ENCODE results near the gene SPIRE1.
"Not testable (repeated sequence)": the region's sequence is repeated elsewhere in the genome, so short reads cannot be mapped to it uniquely, and the experiment has no call there.

Gene SPIRE1

DNA sequence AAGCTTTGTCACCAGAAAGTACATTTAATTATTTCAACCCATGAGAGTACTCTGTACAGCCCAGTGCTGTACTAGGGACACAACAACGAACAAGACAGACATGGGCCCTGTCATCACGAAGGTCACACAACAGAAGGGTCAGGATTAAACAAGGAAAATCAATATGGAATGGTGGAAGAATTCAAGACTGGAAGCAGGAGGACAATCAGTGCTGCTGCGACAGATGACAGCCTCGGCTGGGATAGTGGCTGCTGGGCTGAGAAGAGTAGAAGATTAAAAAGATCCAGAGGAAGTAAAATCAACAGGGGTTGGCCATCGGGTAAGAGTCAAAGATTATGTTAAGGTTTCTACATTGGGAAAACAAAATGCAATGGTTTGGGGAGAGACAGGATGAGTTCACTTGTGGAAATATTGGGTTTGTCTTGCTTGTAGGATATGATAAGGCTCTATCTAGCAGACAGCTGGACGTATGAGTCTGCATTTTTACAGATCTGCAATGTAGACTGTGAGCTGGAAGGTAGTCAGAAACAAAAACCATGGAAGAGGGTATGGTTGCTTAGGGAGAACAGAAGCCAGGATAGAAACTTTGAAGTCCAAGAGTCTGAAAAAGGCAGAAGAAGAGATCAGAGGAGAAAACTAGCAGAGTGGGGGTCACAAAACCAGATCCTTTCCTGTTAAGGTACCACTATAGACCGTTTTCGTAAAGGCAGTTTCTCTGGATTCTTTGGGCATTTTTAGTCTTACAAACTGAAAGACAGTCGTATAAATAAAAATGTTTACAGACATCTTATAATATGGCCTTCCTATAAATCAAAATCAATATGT lies 166.1 kb downstream of the SPIRE1 start:
- DNase-seq: no peak

DNA sequence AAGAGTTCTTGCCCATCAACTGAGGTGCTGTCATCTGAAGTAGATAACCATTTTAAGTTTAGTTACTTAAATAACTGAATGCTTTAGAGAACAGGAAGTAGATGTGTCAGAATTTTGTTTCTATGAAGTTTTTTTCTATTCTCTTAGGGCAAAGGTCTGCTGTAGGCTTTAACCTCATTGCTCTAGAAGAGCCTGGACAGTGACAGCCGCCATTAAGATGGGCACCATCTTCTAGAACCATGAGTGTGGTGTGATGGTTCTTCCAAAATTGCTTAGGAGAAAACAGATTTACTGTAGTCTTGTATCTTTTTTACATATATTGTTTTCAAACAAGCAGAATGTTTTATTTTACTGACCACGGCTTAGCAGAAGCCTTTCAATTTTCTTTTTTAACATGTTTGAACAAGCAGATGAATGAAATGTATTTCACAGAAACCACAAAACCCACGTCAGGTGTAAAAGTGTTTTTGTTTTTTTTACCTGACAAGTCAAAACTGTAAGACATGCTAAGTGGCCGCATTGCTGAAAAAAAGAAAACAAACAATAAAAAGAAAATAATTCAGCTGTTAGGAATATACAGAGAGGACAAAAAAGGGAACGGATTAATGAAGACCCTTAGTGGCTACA lies 172.3 kb downstream of the SPIRE1 start:
- DNase-seq: no peak

DNA sequence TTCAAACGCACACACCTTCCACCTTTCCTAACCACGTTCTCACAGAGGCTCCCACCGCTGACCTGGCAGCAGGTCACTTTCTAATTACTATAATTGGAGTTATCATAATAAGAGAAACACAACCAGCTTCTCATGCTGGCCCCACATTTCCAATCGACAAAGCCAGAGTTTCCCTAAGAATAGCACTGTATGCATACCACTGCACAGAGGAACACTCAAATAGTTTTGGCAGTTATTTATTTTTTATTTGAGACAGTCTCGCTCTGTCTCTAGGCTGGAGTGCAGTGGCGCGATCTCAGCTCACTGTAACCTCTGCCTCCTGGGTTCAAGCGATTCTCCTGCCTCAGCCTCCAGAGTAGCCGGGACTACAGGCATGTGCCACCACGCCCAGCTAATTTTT lies 176.0 kb downstream of the SPIRE1 start:
- not testable (repeated sequence) for DNase-seq

DNA sequence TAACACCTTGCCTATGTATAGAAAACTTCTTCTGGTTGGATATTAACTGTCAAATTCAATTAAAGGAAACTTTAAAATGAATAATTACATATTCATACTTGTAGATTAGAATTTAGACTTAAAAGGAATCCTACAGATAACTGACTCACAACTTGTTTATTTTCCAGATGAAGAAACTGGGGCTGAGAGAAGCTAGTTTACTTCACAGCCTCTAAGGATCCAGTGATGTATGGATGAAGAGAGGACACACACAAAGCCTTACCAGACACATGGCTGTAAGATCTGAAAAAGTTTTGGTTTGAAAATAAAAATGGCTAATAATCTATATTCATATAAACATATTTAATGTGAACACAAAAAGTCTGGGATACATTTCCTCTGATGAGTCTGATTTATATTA lies 177.9 kb downstream of the SPIRE1 start:
- DNase-seq: no peak

DNA sequence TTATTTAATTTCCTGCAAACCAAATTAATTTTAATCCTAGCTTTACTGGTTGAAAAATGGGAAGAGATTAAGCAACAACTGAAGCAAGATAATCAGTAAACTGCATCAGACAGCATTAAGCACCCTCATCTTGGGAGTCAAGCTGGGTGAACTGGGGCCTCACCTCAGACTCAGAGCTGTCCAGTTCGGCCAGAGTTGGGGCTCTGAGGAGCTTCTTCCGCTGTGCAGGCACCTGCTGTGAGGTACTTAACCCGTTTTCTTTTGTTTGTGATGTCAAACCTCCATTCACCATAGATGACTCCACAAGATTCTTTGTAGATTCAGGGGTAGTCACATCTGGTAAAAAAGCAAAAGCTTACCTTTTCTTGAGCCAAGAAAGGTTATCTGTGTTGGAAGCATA lies 178.4 kb downstream of the SPIRE1 start:
- no peak for DNase-seq

DNA sequence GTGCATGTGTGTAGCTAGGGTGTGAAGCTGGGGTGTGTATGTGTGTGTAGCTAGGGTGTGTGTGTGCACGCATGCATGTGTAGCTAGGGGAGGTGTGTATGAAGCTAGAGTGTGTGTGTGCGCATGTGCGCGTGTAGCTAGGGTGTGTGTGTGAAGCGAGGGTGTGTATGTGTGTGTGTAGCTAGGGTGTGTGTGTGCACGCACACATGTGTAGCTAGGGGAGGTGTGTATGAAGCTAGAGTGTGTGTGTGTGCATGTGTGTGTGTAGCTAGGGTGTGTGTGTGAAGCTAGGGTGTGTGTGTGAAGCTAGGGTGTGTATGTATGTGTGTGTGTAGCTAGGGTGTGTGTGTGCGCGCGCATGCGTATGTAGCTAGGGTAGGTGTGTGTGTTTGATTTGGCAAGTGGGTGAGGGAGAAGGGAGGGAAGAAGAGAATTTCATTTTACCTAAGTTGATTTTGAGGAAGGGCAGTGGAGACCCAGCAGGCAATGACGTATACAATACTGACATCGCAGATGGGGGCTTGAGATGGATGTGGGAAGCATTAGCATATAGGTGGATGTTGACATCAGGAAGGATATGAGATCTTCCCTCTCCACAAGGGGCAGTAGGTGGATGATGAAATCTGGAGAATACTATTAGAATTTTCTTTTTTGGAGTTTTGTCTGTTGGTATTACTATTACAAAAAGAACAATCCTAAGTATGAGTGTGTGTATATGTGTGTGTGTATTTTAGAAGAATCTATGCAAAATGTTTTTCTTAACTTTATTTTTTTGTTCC lies 179.4 kb downstream of the SPIRE1 start:
- no peak for DNase-seq

DNA sequence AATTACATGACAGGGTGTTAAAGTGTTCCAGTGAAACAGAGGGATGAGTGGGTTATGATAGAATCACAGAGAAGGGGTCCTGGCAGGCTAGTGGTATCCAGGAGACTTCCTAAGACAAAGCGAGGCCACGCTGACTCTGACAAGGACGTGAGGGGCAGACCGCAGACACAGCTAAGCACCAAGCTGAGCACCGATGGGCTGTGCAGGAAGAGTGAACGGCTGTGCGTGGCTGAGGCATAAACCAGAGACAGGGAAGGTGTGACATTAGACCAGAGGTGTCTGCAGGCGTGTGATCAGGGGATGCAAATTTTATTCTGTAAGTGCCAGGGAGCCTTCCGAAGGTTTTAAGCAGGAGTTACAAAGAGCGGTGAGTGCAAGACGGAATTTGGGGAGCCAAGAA lies 180.3 kb downstream of the SPIRE1 start:
- no peak for DNase-seq

DNA sequence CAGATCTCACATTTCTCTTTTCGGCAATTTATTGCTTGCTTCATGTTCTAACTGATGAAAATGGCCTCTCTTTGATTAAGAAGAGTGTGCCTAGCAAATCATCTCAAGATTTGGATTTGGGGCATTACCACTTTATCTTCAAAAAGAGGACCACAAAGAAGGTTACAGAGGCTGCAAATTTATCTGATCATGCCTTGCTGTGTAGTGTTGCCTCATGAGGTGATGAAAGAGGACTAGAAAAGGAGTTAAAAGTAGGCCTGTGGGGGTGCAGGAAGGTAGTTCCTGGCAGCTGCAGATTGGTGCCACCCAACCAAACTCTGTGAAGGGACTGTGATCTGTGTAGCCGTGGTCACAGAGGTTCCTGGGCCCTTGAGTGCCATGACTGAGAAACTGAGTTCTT lies 181.0 kb downstream of the SPIRE1 start:
- no peak for DNase-seq

DNA sequence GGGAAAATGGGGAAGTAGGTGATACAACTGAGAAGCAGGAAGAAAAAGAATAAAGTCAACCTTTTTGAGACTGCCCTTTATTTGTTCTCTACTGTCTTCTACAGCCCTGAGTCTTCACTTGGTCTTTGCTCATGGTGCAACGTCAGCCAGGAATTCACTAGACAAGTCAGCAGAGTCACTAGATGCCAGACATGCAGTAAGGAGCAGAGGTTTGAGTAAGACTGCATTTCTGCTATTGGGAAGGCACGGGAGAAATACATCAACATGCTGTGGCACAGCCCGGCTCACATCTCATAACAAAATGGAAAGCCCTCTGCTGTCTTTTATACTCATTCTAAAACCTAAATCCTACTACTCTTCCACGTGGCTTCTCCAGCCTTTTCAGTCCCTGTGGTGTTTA lies 183.0 kb downstream of the SPIRE1 start:
- no peak for DNase-seq

DNA sequence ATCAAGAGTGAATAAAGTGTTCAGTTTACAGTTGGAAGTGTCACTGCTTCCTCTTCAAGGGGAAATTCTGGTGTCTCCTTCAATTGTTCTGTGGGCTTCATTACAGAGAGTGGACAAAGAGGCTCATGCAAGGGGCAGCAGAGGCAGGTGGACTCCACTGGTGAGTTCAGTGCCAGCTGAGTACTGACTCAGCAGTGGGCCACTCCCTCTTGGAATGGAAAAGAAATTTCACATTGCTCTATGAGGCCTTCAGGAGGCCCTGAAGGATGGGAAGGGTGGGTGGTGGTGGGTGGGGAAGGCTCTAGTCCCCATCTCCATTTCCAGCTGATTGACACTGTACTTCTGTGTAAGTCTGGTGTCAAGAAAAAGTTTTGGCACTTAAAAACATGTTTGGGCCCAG lies 183.8 kb downstream of the SPIRE1 start:
- DNase-seq: no peak

DNA sequence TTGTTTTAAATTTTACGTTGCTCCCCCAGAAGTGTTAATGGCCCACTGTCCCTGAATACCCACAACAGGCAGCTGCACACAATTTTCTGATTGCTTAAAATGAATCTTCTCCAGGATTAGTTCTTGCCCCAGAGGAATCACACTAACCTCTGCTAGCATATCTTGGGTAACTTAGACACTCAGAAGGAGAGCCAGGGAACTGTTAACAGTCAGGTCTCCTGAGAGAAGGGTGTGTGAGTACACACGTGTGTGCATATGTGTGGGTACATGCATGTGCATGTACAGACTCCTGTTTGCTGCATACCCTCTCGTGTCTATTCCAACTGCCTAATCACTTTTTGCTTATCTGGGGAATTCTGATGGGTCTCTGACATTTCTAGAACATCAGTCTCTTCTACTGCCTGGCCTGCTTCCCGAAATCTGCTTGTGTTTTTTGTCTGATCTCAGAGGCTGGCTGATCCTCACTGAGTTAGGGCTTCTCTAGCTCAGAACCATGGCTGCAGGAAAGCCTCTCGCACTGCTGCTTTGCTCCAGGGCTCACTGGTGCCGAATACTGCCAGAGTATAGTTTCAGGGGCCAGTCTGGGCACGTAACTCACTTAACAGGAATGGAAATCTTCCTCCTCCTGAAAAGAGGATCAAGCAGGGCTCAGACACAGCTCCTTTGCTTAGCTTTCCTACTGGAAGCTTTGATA lies 187.4 kb downstream of the SPIRE1 start:
- no peak for DNase-seq

DNA sequence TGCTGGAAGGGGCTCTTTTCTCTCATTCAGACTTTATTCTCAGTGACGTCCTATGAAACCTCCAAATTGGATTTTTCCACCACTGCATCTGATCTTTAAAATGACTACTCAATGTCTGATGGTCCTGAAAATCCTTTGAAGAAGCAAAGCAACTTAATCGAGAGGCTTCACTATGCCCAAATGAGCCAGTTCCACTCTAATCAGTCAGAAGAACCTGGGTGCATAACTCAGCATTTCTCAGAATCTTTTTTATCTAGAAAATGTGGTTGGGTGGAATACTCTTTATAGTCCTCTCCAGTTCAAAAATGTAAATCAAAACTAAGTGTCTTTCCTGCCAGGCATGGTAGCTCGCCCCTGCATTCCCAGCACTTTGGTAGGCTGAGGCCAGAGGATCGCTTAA lies 189.5 kb downstream of the SPIRE1 start:
- no peak for DNase-seq

DNA sequence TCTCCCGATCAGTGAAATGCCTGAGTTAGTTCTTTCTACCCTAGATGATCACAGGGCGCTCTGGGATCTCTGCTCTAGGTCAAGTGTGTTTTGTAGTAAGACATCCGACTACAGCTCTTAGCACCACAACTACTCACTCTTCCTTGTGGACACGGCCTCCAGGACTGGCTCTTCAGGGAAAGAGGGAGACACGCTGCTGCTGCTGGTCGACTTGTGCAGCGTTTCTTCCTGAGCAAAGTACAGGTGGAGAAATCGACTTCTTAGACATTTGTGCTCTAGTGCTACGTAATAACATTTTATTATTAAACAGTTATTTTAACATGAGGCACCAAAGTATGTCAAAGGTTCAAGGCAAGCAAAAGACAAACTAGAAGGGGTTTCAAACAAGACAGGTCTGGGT lies 193.2 kb downstream of the SPIRE1 start:
- DNase-seq: no peak

DNA sequence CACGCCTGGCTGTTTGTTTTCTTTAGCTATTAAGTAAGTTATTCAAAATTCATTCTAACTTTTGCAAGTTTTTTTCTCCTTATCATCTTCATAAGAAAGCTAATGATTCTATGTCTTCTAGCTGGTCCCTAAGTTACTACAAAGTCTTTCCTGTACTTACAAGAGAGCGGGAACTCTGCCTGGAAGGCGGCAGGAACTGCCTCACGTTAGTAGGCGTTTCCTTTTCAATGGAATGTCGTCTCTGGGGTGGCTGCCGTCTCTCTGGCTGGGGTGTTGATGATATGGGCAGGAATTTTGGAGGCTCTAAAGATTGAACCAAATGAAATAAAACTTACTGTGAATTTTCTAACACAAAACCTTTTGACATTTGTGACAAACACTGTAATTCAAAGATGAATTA lies 194.7 kb downstream of the SPIRE1 start:
- no peak for DNase-seq

DNA sequence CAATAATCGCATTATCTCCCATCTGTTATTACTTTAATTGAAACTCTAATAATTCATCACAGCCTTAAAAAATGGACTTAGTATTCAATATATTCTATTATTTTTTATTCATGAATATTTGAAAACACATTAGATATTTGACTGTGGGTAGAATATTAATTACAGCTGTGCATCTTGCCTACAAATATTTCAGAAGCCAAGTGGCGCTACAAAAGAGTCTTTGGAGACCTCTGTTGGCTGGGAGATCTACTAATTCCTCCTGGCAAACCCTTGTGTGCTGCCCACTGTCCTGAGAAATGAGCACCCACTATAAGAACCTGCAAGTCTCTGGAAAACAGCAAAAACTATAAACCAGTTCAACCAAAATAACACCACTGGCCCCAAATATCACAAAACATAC lies 195.7 kb downstream of the SPIRE1 start:
- DNase-seq: no peak

DNA sequence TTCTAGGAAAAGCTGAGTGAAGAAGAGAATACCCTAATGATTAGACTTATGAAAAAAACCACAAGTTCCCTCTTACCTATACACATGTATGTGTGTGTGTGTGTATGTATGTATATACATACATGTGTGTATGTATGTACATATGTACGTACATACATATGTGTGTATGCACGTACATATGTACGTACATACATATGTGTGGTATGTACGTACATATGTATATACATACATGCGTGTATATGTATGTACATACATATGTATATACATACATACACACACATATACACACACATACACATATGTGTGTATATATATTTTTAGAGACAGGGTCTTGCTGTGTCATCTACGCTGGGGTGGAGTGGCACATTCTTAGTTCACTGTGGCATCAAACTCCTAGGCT lies 196.6 kb downstream of the SPIRE1 start:
- DNase-seq: no peak

DNA sequence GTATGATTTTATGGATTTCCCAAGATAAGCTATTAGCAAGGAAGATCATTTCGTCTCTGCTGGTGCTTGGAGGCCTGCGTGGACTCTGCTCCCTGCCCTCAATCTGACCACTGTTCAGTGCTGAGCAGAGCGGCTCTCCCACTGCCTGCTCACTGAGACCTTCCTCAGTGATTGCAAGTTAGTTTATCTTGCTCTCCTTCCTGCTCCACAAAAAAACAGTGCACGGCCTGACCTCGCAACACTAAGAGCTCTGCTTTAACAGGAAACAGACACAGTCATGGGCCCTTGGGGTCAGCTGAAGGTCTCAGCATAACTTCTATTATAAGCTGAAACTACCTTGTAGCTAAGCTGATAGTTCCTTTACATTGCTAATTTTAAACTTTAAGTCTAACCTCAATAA lies 197.0 kb downstream of the SPIRE1 start:
- no peak for DNase-seq

DNA sequence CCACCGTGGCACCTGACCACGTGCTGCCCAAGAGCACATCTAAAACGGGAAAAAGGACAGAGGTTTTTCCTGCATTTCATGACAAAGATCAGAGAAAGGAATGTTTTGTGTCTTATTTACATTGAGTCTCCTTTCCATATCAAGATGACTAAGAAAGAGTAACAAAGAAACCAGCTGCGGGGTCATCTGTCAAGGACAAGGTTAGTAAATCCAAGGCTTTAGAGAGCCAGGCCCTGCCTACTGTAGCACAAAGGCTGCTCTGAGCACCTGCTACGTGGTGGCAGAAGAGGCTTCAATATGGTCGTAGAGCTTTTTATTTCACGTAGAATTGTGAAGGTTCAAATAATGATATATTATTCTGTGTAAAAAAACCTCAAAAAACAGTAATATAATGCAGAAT lies 199.1 kb downstream of the SPIRE1 start:
- DNase-seq: no peak

DNA sequence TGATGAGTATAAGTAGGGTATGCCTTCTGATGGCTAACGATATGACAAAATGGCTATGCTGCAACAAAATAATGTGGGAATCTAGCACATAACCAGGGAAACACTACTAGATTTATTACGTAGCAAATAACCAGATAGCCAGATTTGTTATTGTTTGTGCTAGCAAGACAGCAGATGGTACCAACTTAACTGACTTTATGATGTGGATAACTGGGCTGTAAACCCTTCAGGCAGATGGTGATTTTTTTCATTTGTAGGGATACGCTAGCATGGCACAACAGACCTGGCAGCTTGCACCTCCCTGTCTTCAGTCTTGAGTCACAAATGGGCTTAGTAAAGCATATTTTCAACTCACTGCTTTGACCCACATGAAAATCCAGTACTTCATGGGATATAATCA lies 201.5 kb downstream of the SPIRE1 start:
- DNase-seq: no peak

DNA sequence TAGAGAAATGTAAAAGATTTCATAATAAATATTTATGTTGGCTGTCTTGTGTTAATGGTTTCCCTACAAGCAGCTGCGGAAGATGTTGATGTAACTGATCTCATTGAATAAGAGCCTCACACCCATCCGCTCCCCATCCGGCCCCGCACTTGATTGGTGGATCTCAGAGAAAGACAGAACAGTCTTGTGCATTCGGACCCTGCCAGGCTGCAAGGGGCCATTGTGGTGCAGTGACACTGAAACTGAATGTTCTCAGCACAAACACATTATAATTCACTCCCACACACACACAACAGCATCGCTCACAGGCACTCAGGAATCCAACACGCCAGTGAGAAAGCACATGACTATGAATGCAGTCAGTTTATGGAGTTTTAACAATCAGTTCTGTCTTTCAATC lies 202.4 kb downstream of the SPIRE1 start:
- DNase-seq: peak; percentile 42

DNA sequence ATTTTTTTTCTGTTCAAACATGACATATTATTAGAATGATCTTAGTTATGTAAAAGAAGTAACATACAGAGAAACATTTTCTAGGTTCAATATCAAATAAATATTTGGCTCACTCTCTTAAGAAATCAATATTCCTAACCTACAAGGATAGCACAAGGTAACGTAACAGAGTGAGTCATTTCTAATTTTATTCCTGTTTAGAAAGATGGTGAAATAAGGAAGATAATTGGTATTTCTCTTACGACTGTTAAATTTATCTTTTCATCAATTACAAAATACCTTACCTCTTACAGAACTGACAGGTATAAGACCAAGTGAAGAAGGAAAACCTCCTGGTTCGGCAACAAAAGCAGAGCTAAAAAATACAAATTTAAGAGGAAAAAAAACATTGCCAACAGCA lies 205.1 kb downstream of the SPIRE1 start:
- no peak for DNase-seq

DNA sequence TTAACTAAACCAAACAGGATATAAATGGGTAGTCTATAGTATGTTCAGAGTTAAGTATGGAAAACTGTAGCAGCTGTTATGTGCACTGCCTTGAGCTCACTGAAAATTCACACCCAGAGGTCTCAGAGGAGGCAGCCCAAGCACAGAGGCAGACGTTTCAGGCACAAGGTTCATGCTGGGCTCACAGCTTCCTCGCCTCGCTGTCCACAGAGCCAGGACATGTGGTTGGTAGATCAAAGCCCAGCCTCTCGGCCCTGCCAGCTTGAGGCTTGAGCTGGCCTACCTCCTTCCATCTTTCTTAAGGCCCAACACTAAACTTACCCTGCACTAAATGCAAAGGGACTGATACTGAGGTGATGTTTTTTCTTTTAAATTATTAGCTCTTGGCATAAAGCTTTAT lies 206.5 kb downstream of the SPIRE1 start:
- DNase-seq: no peak
